Measurements from ENCODE around the gene ZEB2. TPM values are rescaled to one million over a fixed set of nuclear protein-coding genes. Genes with fewer than 3 reads are reported as not detected.

The ZEB2 gene
- total RNA-seq, 1 donor from 2014 or later: 15.2 TPM

- intact Hi-C loops (cut with micrococcal nuclease): loop anchor here (10.0 kb wide), 4 partner anchors 579 to 1379 kb away; no protein-coding TSS in a partner anchor
- H3K9me3 Mint-ChIP-seq: no peaks in the 10 kb centered on the region
These were observed 6.4 kb downstream of the ZEB2 start for GRCh38 chr2:144513388-144514101.

GRCh38 chr2:144512891-144513351, 7.0 kb downstream of the ZEB2 start:
- Mint-ChIP-seq H3K27ac (no peak overlapping the region), H3K9me3 (no peaks in the 10 kb centered on the region), H3K4me1 (peaks cover 22% of the 10 kb centered on the region), H3K4me3 (no peak overlapping the region), H3K36me3 (ENCODE audit: low read depth) (peaks cover 4% of the 10 kb centered on the region), H3K27me3 (peaks cover 54% of the 10 kb centered on the region)
- intact Hi-C loops (cut with micrococcal nuclease): loop anchor here (10.0 kb wide), 4 partner anchors 578 to 1378 kb away; no protein-coding TSS in a partner anchor
- DNase-seq: no peak

More at GRCh38 chr2:144513388-144514101, 6.4 kb downstream of the ZEB2 start:
- peaks cover 48% of the 10 kb centered on the region for H3K27me3 Mint-ChIP-seq
- no peak overlapping the region for H3K27ac Mint-ChIP-seq
- DNase-seq: no peak
- H3K4me1 Mint-ChIP-seq: peaks cover 17% of the 10 kb centered on the region
- peaks cover 4% of the 10 kb centered on the region for H3K36me3 Mint-ChIP-seq (ENCODE audit: low read depth)
- no peak overlapping the region for H3K4me3 Mint-ChIP-seq

GRCh38 chr2:144512470-144512869, 7.4 kb downstream of the ZEB2 start:
- Mint-ChIP-seq H3K27me3 (peaks cover 58% of the 10 kb centered on the region), H3K27ac (no peak overlapping the region), H3K4me1 (peaks cover 22% of the 10 kb centered on the region), H3K36me3 (ENCODE audit: low read depth) (peaks cover 4% of the 10 kb centered on the region), H3K9me3 (no peaks in the 10 kb centered on the region), H3K4me3 (no peak overlapping the region)
- intact Hi-C loops (cut with micrococcal nuclease): loop anchor here (10.0 kb wide), 4 partner anchors 578 to 1378 kb away; no protein-coding TSS in a partner anchor
- no peak for DNase-seq

- H3K36me3 Mint-ChIP-seq (ENCODE audit: low read depth): peaks cover 1% of the 10 kb centered on the region
- H3K4me1 Mint-ChIP-seq: peaks cover 20% of the 10 kb centered on the region
- peaks cover 61% of the 10 kb centered on the region for H3K27me3 Mint-ChIP-seq
- DNase-seq: no peak
- intact Hi-C loops (cut with micrococcal nuclease): loop anchor here (10.0 kb wide), 4 partner anchors 577 to 1377 kb away; no protein-coding TSS in a partner anchor
- H3K4me3 Mint-ChIP-seq: no peak overlapping the region
- no peak overlapping the region for H3K27ac Mint-ChIP-seq
- no peaks in the 10 kb centered on the region for H3K9me3 Mint-ChIP-seq
These were observed 8.0 kb downstream of the ZEB2 start for GRCh38 chr2:144511937-144512336.

GRCh38 chr2:144511226-144511810, 8.6 kb downstream of the ZEB2 start:
- Mint-ChIP-seq H3K27ac (no peak overlapping the region), H3K4me3 (no peak overlapping the region), H3K4me1 (peaks cover 21% of the 10 kb centered on the region), H3K27me3 (peaks cover 60% of the 10 kb centered on the region), H3K36me3 (ENCODE audit: low read depth) (peaks cover 1% of the 10 kb centered on the region), H3K9me3 (no peaks in the 10 kb centered on the region)
- intact Hi-C loops (cut with micrococcal nuclease): loop anchor here (10.0 kb wide), 4 partner anchors 577 to 1377 kb away; no protein-coding TSS in a partner anchor
- no peak for DNase-seq

- H3K27ac Mint-ChIP-seq: peak overlapping the region; percentile 41
- H3K9me3 Mint-ChIP-seq: no peaks in the 10 kb centered on the region
These were observed 9.5 kb downstream of the ZEB2 start for GRCh38 chr2:144510294-144510991.

GRCh38 chr2:144509879-144510221, 10.1 kb downstream of the ZEB2 start:
- Mint-ChIP-seq H3K36me3 (ENCODE audit: low read depth) (peaks cover 1% of the 10 kb centered on the region), H3K4me3 (no peak overlapping the region), H3K27ac (no peak overlapping the region), H3K9me3 (no peaks in the 10 kb centered on the region), H3K27me3 (peaks cover 55% of the 10 kb centered on the region), H3K4me1 (peaks cover 26% of the 10 kb centered on the region)
- DNase-seq: no peak
- intact Hi-C loops (cut with micrococcal nuclease): loop anchor here (10.0 kb wide), 4 partner anchors 575 to 1375 kb away; no protein-coding TSS in a partner anchor

More at GRCh38 chr2:144510294-144510991, 9.5 kb downstream of the ZEB2 start:
- Mint-ChIP-seq H3K27me3 (peaks cover 57% of the 10 kb centered on the region), H3K4me1 (peaks cover 26% of the 10 kb centered on the region), H3K4me3 (no peak overlapping the region), H3K36me3 (ENCODE audit: low read depth) (peaks cover 1% of the 10 kb centered on the region)
- DNase-seq: no peak
- intact Hi-C loops (cut with micrococcal nuclease): loop anchor here (10.0 kb wide), 4 partner anchors 576 to 1376 kb away; no protein-coding TSS in a partner anchor

- DNase-seq: no peak
- H3K4me1 Mint-ChIP-seq: peaks cover 28% of the 10 kb centered on the region
- H3K9me3 Mint-ChIP-seq: no peaks in the 10 kb centered on the region
- no peak overlapping the region for H3K27ac Mint-ChIP-seq
- no peak overlapping the region for H3K4me3 Mint-ChIP-seq
- intact Hi-C loops (cut with micrococcal nuclease): no loop called here
- peaks cover 1% of the 10 kb centered on the region for H3K36me3 Mint-ChIP-seq (ENCODE audit: low read depth)
- H3K27me3 Mint-ChIP-seq: peaks cover 54% of the 10 kb centered on the region
These were observed 10.7 kb downstream of the ZEB2 start for GRCh38 chr2:144509001-144509878.

- H3K27ac Mint-ChIP-seq: no peak overlapping the region
- DNase-seq: peak; percentile 49
- peaks cover 27% of the 10 kb centered on the region for H3K4me1 Mint-ChIP-seq
- no peaks in the 10 kb centered on the region for H3K36me3 Mint-ChIP-seq (ENCODE audit: low read depth)
- no peak overlapping the region for H3K4me3 Mint-ChIP-seq
- H3K9me3 Mint-ChIP-seq: no peaks in the 10 kb centered on the region
- H3K27me3 Mint-ChIP-seq: peaks cover 46% of the 10 kb centered on the region
- intact Hi-C loops (cut with micrococcal nuclease): no loop called here
These were observed 11.6 kb downstream of the ZEB2 start for GRCh38 chr2:144508172-144508851.

- H3K27me3 Mint-ChIP-seq: peaks cover 39% of the 10 kb centered on the region
- H3K4me1 Mint-ChIP-seq: peaks cover 27% of the 10 kb centered on the region
- intact Hi-C loops (cut with micrococcal nuclease): no loop called here
- H3K27ac Mint-ChIP-seq: no peak overlapping the region
- H3K36me3 Mint-ChIP-seq (ENCODE audit: low read depth): no peaks in the 10 kb centered on the region
- no peaks in the 10 kb centered on the region for H3K9me3 Mint-ChIP-seq
- no peak for DNase-seq
- no peak overlapping the region for H3K4me3 Mint-ChIP-seq
These were observed 12.3 kb downstream of the ZEB2 start for GRCh38 chr2:144507441-144508171.

- H3K36me3 Mint-ChIP-seq (ENCODE audit: low read depth): peaks cover 2% of the 10 kb centered on the region
- intact Hi-C loops (cut with micrococcal nuclease): loop anchor here (1.0 kb wide), 1 partner anchor 12 kb away; no protein-coding TSS in a partner anchor
- peak; percentile 54 for DNase-seq
- no peak overlapping the region for H3K27ac Mint-ChIP-seq
- no peaks in the 10 kb centered on the region for H3K9me3 Mint-ChIP-seq
- peaks cover 30% of the 10 kb centered on the region for H3K4me1 Mint-ChIP-seq
- no peak overlapping the region for H3K4me3 Mint-ChIP-seq
- H3K27me3 Mint-ChIP-seq: peaks cover 31% of the 10 kb centered on the region
These were observed 14.6 kb downstream of the ZEB2 start for GRCh38 chr2:144505245-144505831.

- intact Hi-C loops (cut with micrococcal nuclease): no loop called here
- H3K27ac Mint-ChIP-seq: no peak overlapping the region
- peaks cover 2% of the 10 kb centered on the region for H3K36me3 Mint-ChIP-seq (ENCODE audit: low read depth)
- no peak overlapping the region for H3K4me3 Mint-ChIP-seq
- H3K9me3 Mint-ChIP-seq: no peaks in the 10 kb centered on the region
- peaks cover 28% of the 10 kb centered on the region for H3K27me3 Mint-ChIP-seq
- H3K4me1 Mint-ChIP-seq: peaks cover 30% of the 10 kb centered on the region
- DNase-seq: peak; percentile 48
These were observed 15.7 kb downstream of the ZEB2 start for GRCh38 chr2:144504218-144504641.
